GM12878 (cell line): Measurements from ENCODE around the gene CFL2. TPM values are rescaled to one million over a fixed set of nuclear protein-coding genes. Genes with fewer than 3 reads are reported as not detected.

Source experiments
- CBX5 ChIP-seq: sonication (generic); IDR thresholded peaks from 2 replicates; pipeline ENCODE4 v1.6.1; 2016; ENCODE audit warnings: low read depth, moderate library complexity, mild to moderate bottlenecking, inconsistent platforms
- CUX1 ChIP-seq: IDR thresholded peaks from 2 replicates; pipeline ENCODE4 v1.6.1; 2012; ENCODE audit warnings: improper control_type of control experiment, low read depth, low read length; ENCODE audit not compliant: insufficient replicate concordance
- ETV6 ChIP-seq, 2 experiments: fragments of 450-650 bp in 1 of 2; IDR thresholded peaks in 1 of 2; conservative IDR thresholded peaks in 1 of 2; 2 replicates each; pipeline ENCODE4 v1.6.1; 2014; ENCODE audit warnings: antibody characterized with exemption in 1 of 2, borderline replicate concordance in 1 of 2, low read depth in 1 of 2, mild to moderate bottlenecking in 1 of 2, moderate library complexity in 1 of 2
- HDAC2 ChIP-seq: fragments of 200-600 bp; sonication (generic); IDR thresholded peaks from 2 replicates; pipeline ENCODE4 v1.6.1; 2017
- JUND ChIP-seq: IDR thresholded peaks from 2 replicates; pipeline ENCODE4 v1.6.1; 2012; ENCODE audit warnings: low read depth, mild to moderate bottlenecking, low read length, improper control_type of control experiment, moderate library complexity
- KLF5 ChIP-seq: fragments of 450-650 bp; IDR thresholded peaks from 2 replicates; pipeline ENCODE4 v1.6.1; 2014; ENCODE audit warnings: mild to moderate bottlenecking; ENCODE audit not compliant: partially characterized antibody
- MEF2A ChIP-seq: IDR thresholded peaks from 2 replicates; pipeline ENCODE4 v1.6.1; 2011; ENCODE audit warnings: low read depth, mild to moderate bottlenecking, low read length, moderate library complexity; ENCODE audit not compliant: insufficient read depth
- MLLT1 ChIP-seq: fragments of 450-650 bp; IDR thresholded peaks from 2 replicates; pipeline ENCODE4 v1.6.1; 2016; ENCODE audit warnings: mild to moderate bottlenecking
- MXI1 ChIP-seq: fragments of 150-350 bp; IDR thresholded peaks from 2 replicates; pipeline ENCODE4 v1.6.1; 2011; ENCODE audit warnings: low read depth, mild to moderate bottlenecking, inconsistent platforms, low read length, improper control_type of control experiment
- NFYB ChIP-seq: IDR thresholded peaks from 2 replicates; pipeline ENCODE4 v1.6.1; 2011; ENCODE audit warnings: low read depth, mild to moderate bottlenecking, low read length, improper control_type of control experiment, moderate library complexity; ENCODE audit not compliant: insufficient read depth
- PKNOX1 ChIP-seq: fragments of 450-650 bp; IDR thresholded peaks from 2 replicates; pipeline ENCODE4 v1.6.1; 2016; ENCODE audit warnings: mild to moderate bottlenecking
- POU2F2 ChIP-seq: IDR thresholded peaks from 3 replicates; pipeline ENCODE4 v1.6.1; 2011; ENCODE audit warnings: low read depth, mild to moderate bottlenecking, low read length, borderline replicate concordance
- RCOR1 ChIP-seq: conservative IDR thresholded peaks from 2 replicates; pipeline ENCODE4 v1.6.1; 2012; ENCODE audit warnings: low read depth, low read length, improper control_type of control experiment
- RUNX3 ChIP-seq: IDR thresholded peaks from 2 replicates; pipeline ENCODE4 v1.6.1; 2012; ENCODE audit warnings: low read length, inconsistent platforms
- SP1 ChIP-seq: IDR thresholded peaks from one replicate; pipeline ENCODE4 v1.6.1; 2011; ENCODE audit warnings: low read depth, low read length
- STAT1 ChIP-seq: fragments of 450-650 bp; conservative IDR thresholded peaks from 2 replicates; pipeline ENCODE4 v1.6.1; 2014; ENCODE audit warnings: antibody characterized with exemption, mild to moderate bottlenecking
- SUPT20H ChIP-seq: IDR thresholded peaks from 2 replicates; pipeline ENCODE4 v1.6.1; 2011; ENCODE audit warnings: low read depth, mild to moderate bottlenecking, low read length, moderate library complexity, borderline replicate concordance; ENCODE audit not compliant: control insufficient read depth
- SUZ12 ChIP-seq: fragments of 200-600 bp; sonication (generic); IDR thresholded peaks from one replicate; pipeline ENCODE4 v1.6.1; 2018; ENCODE audit warnings: antibody characterized with exemption, mild to moderate bottlenecking; ENCODE audit not compliant: unreplicated experiment
- TARDBP ChIP-seq: IDR thresholded peaks from 2 replicates; pipeline ENCODE4 v1.6.1; 2016; ENCODE audit warnings: borderline replicate concordance
- USF1 ChIP-seq: IDR thresholded peaks from 2 replicates; pipeline ENCODE4 v1.6.1; 2011; ENCODE audit warnings: borderline replicate concordance, low read depth, mild to moderate bottlenecking, moderate library complexity, mixed read lengths, low read length; ENCODE audit not compliant: insufficient read depth; ENCODE audit errors: extremely low read length
- polyA plus RNA-seq, 11 experiments: library from polyadenylated mRNA; depleted of rRNA in 4 of 11; unstranded in 6 of 11; stranded (reverse) in 5 of 11; fragments of >200 nt; fragmentation: Nextera tagmentation in 4 of 11; fragmentation: Illumina TruSeq in 1 of 11; extraction: Ambion mirVana in 4 of 11; extraction: Trizol in 1 of 11; gene quantifications; 1 replicate in 1 of 11; 2 replicates in 10 of 11; pipeline versions ENCODE4 v1.2.1 to v1.2.3, GENCODE V29; 2011 to 2016; ENCODE audit warnings: inconsistent platforms in 2 of 11, missing spikeins in 2 of 11, low read depth in 1 of 11
- total RNA-seq, 4 experiments: library from RNA; depleted of rRNA in 3 of 4; stranded (reverse); fragments of >200 nt in 3 of 4; fragmentation: Illumina TruSeq in 1 of 4; extraction: Trizol in 1 of 4; gene quantifications; 2 replicates each; pipeline versions ENCODE4 v1.2.1 to v1.2.3, GENCODE V29; 2013 to 2021

The CFL2 gene
- total and polyA plus RNA-seq, 10 of the 15 experiments (the other 5 are each of a cell fraction or from before 2014, with no cell fraction given): 4.7 to 13.4 (median 8.4) TPM

GRCh38 chr14:34714320-34715126 lies at the start of gene CFL2 (continued):
- TF ChIP-seq CUX1: no peak
- TF ChIP-seq KLF5: no peak
- TF ChIP-seq HDAC2: no peak
- no peak for TF ChIP-seq TARDBP
- no peak for TF ChIP-seq MXI1
- peak; percentile 93 for TF ChIP-seq USF1
- no peak for TF ChIP-seq ETV6 (conservative IDR thresholded peaks at IDR 0.05 in 1 of 2, IDR thresholded peaks at IDR 0.05 in 1 of 2; ENCODE audit: borderline replicate concordance in 1 of 2, low read depth in 1 of 2)
- TF ChIP-seq POU2F2: no peak
- TF ChIP-seq SUPT20H: no peak
- TF ChIP-seq SP1: no peak
- no peak for TF ChIP-seq NFYB
- TF ChIP-seq PKNOX1: no peak
- no peak for TF ChIP-seq JUND
- no peak for TF ChIP-seq STAT1
- TF ChIP-seq MLLT1: no peak
- TF ChIP-seq RCOR1: no peak
- peak; percentile 76 for TF ChIP-seq RUNX3
- TF ChIP-seq CBX5: no peak
- no peak for TF ChIP-seq SUZ12
- no peak for TF ChIP-seq MEF2A
